HG03108 (cell line): ENCODE measurements around the gene GPR35.

Source experiments
- ATAC-seq: cut with Tn5 transposase; IDR thresholded peaks from one replicate; pipeline ENCODE4 v1.9.1; 2021; ENCODE audit warnings: moderate library complexity; ENCODE audit not compliant: unreplicated experiment

Gene GPR35

GRCh38 chr2:240588669-240589068, 36.6 kb upstream of the GPR35 start:
- ATAC-seq: no peak

GRCh38 chr2:240589375-240589774, 35.9 kb upstream of the GPR35 start:
- no peak for ATAC-seq

GRCh38 chr2:240589850-240590525, 35.3 kb upstream of the GPR35 start:
- no peak for ATAC-seq

- ATAC-seq: no peak
Observed at GRCh38 chr2:240590681-240591111, 34.6 kb upstream of the GPR35 start.

GRCh38 chr2:240591226-240591625, 34.1 kb upstream of the GPR35 start:
- ATAC-seq: no peak

- ATAC-seq: no peak
Observed at GRCh38 chr2:240591784-240592183, 33.5 kb upstream of the GPR35 start.

GRCh38 chr2:240593026-240593702, 32.1 kb upstream of the GPR35 start:
- ATAC-seq: no peak

- ATAC-seq: no peak
Observed at GRCh38 chr2:240593703-240594451, 31.4 kb upstream of the GPR35 start.

GRCh38 chr2:240594511-240595380, 30.5 kb upstream of the GPR35 start:
- no peak for ATAC-seq

- ATAC-seq: no peak
Observed at GRCh38 chr2:240595381-240596079, 29.8 kb upstream of the GPR35 start.

- no peak for ATAC-seq
Observed at GRCh38 chr2:240596080-240596460, 29.2 kb upstream of the GPR35 start.

GRCh38 chr2:240596491-240596931, 28.8 kb upstream of the GPR35 start:
- no peak for ATAC-seq

- ATAC-seq: no peak
Observed at GRCh38 chr2:240597054-240597418, 28.2 kb upstream of the GPR35 start.

GRCh38 chr2:240597419-240598181, 27.7 kb upstream of the GPR35 start:
- no peak for ATAC-seq

- no peak for ATAC-seq
Observed at GRCh38 chr2:240598311-240598911, 26.9 kb upstream of the GPR35 start.

GRCh38 chr2:240599141-240599583, 26.1 kb upstream of the GPR35 start:
- no peak for ATAC-seq

GRCh38 chr2:240600451-240600961, 24.8 kb upstream of the GPR35 start:
- ATAC-seq: no peak

- no peak for ATAC-seq
Observed at GRCh38 chr2:240601061-240601830, 24.0 kb upstream of the GPR35 start.
